GM19351 (cell line): ENCODE measurements around the gene GFAP.

ENCODE experiments used
- ATAC-seq: cut with Tn5 transposase; IDR thresholded peaks from one replicate; pipeline ENCODE4 v1.9.1; 2021; ENCODE audit warnings: mild to moderate bottlenecking, moderate library complexity; ENCODE audit not compliant: unreplicated experiment

GFAP gene

GRCh38 chr17:44903012-44903685 lies 12.2 kb downstream of the GFAP start:
- ATAC-seq = no peak

- no peak for ATAC-seq
These were observed 13.1 kb downstream of the GFAP start for GRCh38 chr17:44902135-44902760.

- no peak for ATAC-seq
These were observed 13.8 kb downstream of the GFAP start for GRCh38 chr17:44901411-44901921.

- no peak for ATAC-seq
These were observed 14.4 kb downstream of the GFAP start for GRCh38 chr17:44900894-44901293.

GRCh38 chr17:44899074-44899782 lies 16.1 kb downstream of the GFAP start, which contains the start of gene EFTUD2:
EFTUD2 (minus strand) TSS chr17:44899445; CDS start chr17:44894521, 4,924 bp downstream.
- peak; percentile 73 for ATAC-seq

GRCh38 chr17:44898768-44899073 lies 16.6 kb downstream of the GFAP start:
- no peak for ATAC-seq

GRCh38 chr17:44894642-44895041 lies 20.7 kb downstream of the GFAP start:
- ATAC-seq = no peak

- ATAC-seq = no peak
These were observed 23.1 kb downstream of the GFAP start for GRCh38 chr17:44892250-44892649.

- no peak for ATAC-seq
These were observed 26.3 kb downstream of the GFAP start for GRCh38 chr17:44889003-44889402.

- no peak for ATAC-seq
These were observed 27.0 kb downstream of the GFAP start for GRCh38 chr17:44887971-44888954.

- ATAC-seq = no peak
These were observed 28.3 kb downstream of the GFAP start for GRCh38 chr17:44887016-44887415.

- ATAC-seq = no peak
These were observed 30.4 kb downstream of the GFAP start for GRCh38 chr17:44884941-44885340.

GRCh38 chr17:44881145-44881544 lies 34.2 kb downstream of the GFAP start:
- no peak for ATAC-seq

- ATAC-seq = no peak
These were observed 35.2 kb downstream of the GFAP start for GRCh38 chr17:44880062-44880461.

GRCh38 chr17:44879376-44879775 lies 35.9 kb downstream of the GFAP start:
- ATAC-seq = no peak

- no peak for ATAC-seq
These were observed 36.6 kb downstream of the GFAP start for GRCh38 chr17:44878627-44879221.

GRCh38 chr17:44877121-44877520 lies 38.2 kb downstream of the GFAP start:
- ATAC-seq = no peak

- ATAC-seq = no peak
These were observed 39.5 kb downstream of the GFAP start for GRCh38 chr17:44875761-44876160.

GRCh38 chr17:44872131-44872768 lies 43.0 kb downstream of the GFAP start:
- ATAC-seq = no peak

GRCh38 chr17:44871556-44871955 lies 43.7 kb downstream of the GFAP start:
- ATAC-seq = no peak
